Caco-2 (cell line): ENCODE data around the gene HSD3B7. TPM values are rescaled to one million over a fixed set of nuclear protein-coding genes. Genes with fewer than 3 reads are reported as not detected.
A peak's percentile ranks its signal among the peaks of the same experiment; 100 is the strongest.

Source experiments
- BruUV-seq: library from RNA; stranded (reverse); fragments of 400-500 nt; replicated peaks from 2 replicates; lab custom pipeline; 2021; lab: Mats Ljungman, UMichigan
- CTCF ChIA-PET: fragments of 300-600 bp; sonication (Branson Sonifier 250); formaldehyde crosslinking; loops from one replicate; lab custom pipeline; 2022; ENCODE audit warnings: antibody characterized with exemption; lab: Charles Lee
- POLR2A ChIA-PET: fragments of 300-600 bp; sonication (Branson Sonifier 250); formaldehyde crosslinking; loops from one replicate; lab custom pipeline; 2022; ENCODE audit warnings: antibody characterized with exemption; lab: Charles Lee
- DNase-seq, 2 experiments: peaks; one replicate each; pipeline versions ENCODE4 v3.0.0 to v3.0.0-alpha.2; 2020 to 2022
- H3K27me3 ChIP-seq: replicated peaks from 2 replicates; pipeline ENCODE4 v1.6.0; 2011; ENCODE audit warnings: low read length; ENCODE audit not compliant: control insufficient read depth, insufficient read depth
- H3K36me3 ChIP-seq: 2 replicates; pipeline ENCODE4 v1.5.1; 2011; ENCODE audit warnings: low read length; ENCODE audit not compliant: control insufficient read depth, insufficient read depth
- H3K4me1 ChIP-seq: fragments of 250-450 bp; sonication (Bioruptor Pico); 2 replicates; pipeline ENCODE4 v1.5.1; 2020; ENCODE audit warnings: mild to moderate bottlenecking
- H3K4me3 ChIP-seq: 2 replicates; pipeline ENCODE4 v1.5.1; 2011; ENCODE audit warnings: low read depth, mild to moderate bottlenecking, control low read depth, low read length
- H3K9me3 ChIP-seq: fragments of 250-450 bp; sonication (Bioruptor Pico); 2 replicates; pipeline ENCODE4 v1.5.1; 2020; ENCODE audit warnings: mild to moderate bottlenecking, moderate library complexity
- H3K27ac Mint-ChIP-seq: one replicate; pipeline ENCODE4 v1.8.0; 2022; ENCODE audit warnings: mixed read lengths; ENCODE audit not compliant: unreplicated experiment
- H3K27me3 Mint-ChIP-seq: one replicate; pipeline ENCODE4 v1.8.0; 2022; ENCODE audit warnings: mixed read lengths; ENCODE audit not compliant: insufficient read depth, unreplicated experiment
- H3K36me3 Mint-ChIP-seq: one replicate; pipeline ENCODE4 v1.8.0; 2022; ENCODE audit warnings: mild to moderate bottlenecking, mixed read lengths; ENCODE audit not compliant: insufficient read depth, unreplicated experiment
- H3K4me1 Mint-ChIP-seq: one replicate; pipeline ENCODE4 v1.8.0; 2022; ENCODE audit warnings: low read depth, mixed read lengths; ENCODE audit not compliant: unreplicated experiment
- H3K4me3 Mint-ChIP-seq: one replicate; pipeline ENCODE4 v1.8.0; 2022; ENCODE audit warnings: mild to moderate bottlenecking, moderate library complexity, mixed read lengths; ENCODE audit not compliant: unreplicated experiment
- H3K9me3 Mint-ChIP-seq: one replicate; pipeline ENCODE4 v1.8.0; 2022; ENCODE audit warnings: mixed read lengths; ENCODE audit not compliant: unreplicated experiment
- CTCF ChIP-seq, 2 experiments: fragments of 200-600 bp in 1 of 2; IDR thresholded peaks; 1 replicate in 1 of 2; 2 replicates in 1 of 2; pipeline versions ENCODE4 v1.5.1 to v1.8.0; 2011 to 2022; ENCODE audit warnings: antibody characterized with exemption in 1 of 2, control low read depth in 1 of 2, inconsistent platforms in 1 of 2, low read depth in 1 of 2, low read length in 1 of 2, mild to moderate bottlenecking in 1 of 2, moderate library complexity in 1 of 2; ENCODE audit not compliant: insufficient read depth in 1 of 2, severe bottlenecking in 1 of 2, unreplicated experiment in 1 of 2
- intact Hi-C: fragments of 100-400 bp; cut with micrococcal nuclease; formaldehyde crosslinking; loops from one replicate; pipeline ENCODE4 v1.10.0; 2022; ENCODE audit not compliant: unreplicated experiment
- total RNA-seq: library from RNA; stranded (reverse); gene quantifications from 2 replicates; pipeline ENCODE4 v1.2.3, GENCODE V29; 2022

The HSD3B7 gene
- total RNA-seq, 1 experiment from 2014 or later = 2.4 TPM

GRCh38 chr16:30977502-30977901, 7.5 kb upstream of the HSD3B7 start:
- Histone ChIP-seq H3K27me3 (no peaks in the 10 kb centered on the region), H3K9me3 (no peaks in the 10 kb centered on the region), H3K4me3 (no peak overlapping the region), H3K36me3 (peaks cover 2% of the 10 kb centered on the region; the same call in 1 of the 2 replicates), H3K4me1 (no peaks in the 10 kb centered on the region)
- ChIA-PET POLR2A (no interaction called here), CTCF (interaction anchor here (0.7 kb wide), 1 partner anchor 89 kb away, joined by 3 read pairs; no protein-coding TSS in a partner anchor)
- H3K4me1 Mint-ChIP-seq = no peaks in the 10 kb centered on the region
- H3K27me3 Mint-ChIP-seq = no peaks in the 10 kb centered on the region
- no peak for DNase-seq
- no peak overlapping the region for H3K4me3 Mint-ChIP-seq
- peak; percentile 10 to 21 for TF ChIP-seq CTCF (IDR thresholded peaks at IDR 0.05; ENCODE audit: insufficient read depth in 1 of 2, low read depth in 1 of 2, low read length in 1 of 2, severe bottlenecking in 1 of 2, unreplicated experiment in 1 of 2)
- intact Hi-C loops = no loop called here
- peaks cover 57% of the 10 kb centered on the region for H3K36me3 Mint-ChIP-seq
- H3K9me3 Mint-ChIP-seq = no peaks in the 10 kb centered on the region
- no peak overlapping the region for H3K27ac Mint-ChIP-seq
- BruUV-seq = no TSS peak

- intact Hi-C loops = no loop called here
- POLR2A ChIA-PET = no interaction called here
- BruUV-seq = no TSS peak
- Mint-ChIP-seq H3K4me1 (no peaks in the 10 kb centered on the region), H3K9me3 (no peaks in the 10 kb centered on the region), H3K4me3 (no peak overlapping the region), H3K27me3 (no peaks in the 10 kb centered on the region), H3K36me3 (peaks cover 47% of the 10 kb centered on the region), H3K27ac (no peak overlapping the region)
- no peaks in the 10 kb centered on the region for H3K4me1 ChIP-seq
- no peak for TF ChIP-seq CTCF (IDR thresholded peaks at IDR 0.05; ENCODE audit: insufficient read depth in 1 of 2, low read depth in 1 of 2, low read length in 1 of 2, severe bottlenecking in 1 of 2, unreplicated experiment in 1 of 2)
- no peak for DNase-seq
- no peaks in the 10 kb centered on the region; the same call in 1 of the 2 replicates for H3K36me3 ChIP-seq
- CTCF ChIA-PET = no interaction called here
- H3K27me3 ChIP-seq = no peaks in the 10 kb centered on the region
- H3K9me3 ChIP-seq = no peaks in the 10 kb centered on the region
- no peak overlapping the region for H3K4me3 ChIP-seq
These were observed 5.6 kb upstream of the HSD3B7 start for GRCh38 chr16:30979170-30980022.

GRCh38 chr16:30980023-30980371, 5.0 kb upstream of the HSD3B7 start:
- H3K9me3 ChIP-seq = no peaks in the 10 kb centered on the region
- no peaks in the 10 kb centered on the region for H3K9me3 Mint-ChIP-seq
- H3K4me3 Mint-ChIP-seq = no peak overlapping the region
- BruUV-seq = no TSS peak
- intact Hi-C loops = no loop called here
- H3K27ac Mint-ChIP-seq = no peak overlapping the region
- TF ChIP-seq CTCF (IDR thresholded peaks at IDR 0.05; ENCODE audit: insufficient read depth in 1 of 2, low read depth in 1 of 2, low read length in 1 of 2, severe bottlenecking in 1 of 2, unreplicated experiment in 1 of 2) = no peak
- POLR2A ChIA-PET = no interaction called here
- CTCF ChIA-PET = no interaction called here
- H3K4me3 ChIP-seq = no peak overlapping the region
- H3K27me3 Mint-ChIP-seq = no peaks in the 10 kb centered on the region
- no peaks in the 10 kb centered on the region for H3K4me1 Mint-ChIP-seq
- H3K36me3 Mint-ChIP-seq = peaks cover 44% of the 10 kb centered on the region
- no peaks in the 10 kb centered on the region for H3K27me3 ChIP-seq
- no peak for DNase-seq
- peaks cover 2% of the 10 kb centered on the region for H3K4me1 ChIP-seq
- H3K36me3 ChIP-seq = no peaks in the 10 kb centered on the region; the same call in 1 of the 2 replicates
